Aorta (tissue), 5 donors: ENCODE measurements around the gene KRTAP4-8. TPM values are rescaled to one million over a fixed set of nuclear protein-coding genes. Genes with fewer than 3 reads are reported as not detected.
"Not testable (repeated sequence)": the region's sequence is repeated elsewhere in the genome, so short reads cannot be mapped to it uniquely, and the experiment has no call there.

Experiments
- ATAC-seq: fragments of 200-7000 bp; cut with Tn5 transposase; one replicate; pipeline ENCODE4 v1.9.1; 2022; ENCODE audit warnings: moderate library complexity; ENCODE audit not compliant: low FRiP score
- DNase-seq, 2 donors: peaks; one replicate each; pipeline ENCODE4 v3.0.0-alpha.2; 2020
- H3K27ac ChIP-seq, 2 donors: one replicate each; pipeline ENCODE4 v1.5.1; 2013; ENCODE audit warnings: low read length in 2 of 2, mild to moderate bottlenecking in 2 of 2, moderate library complexity in 2 of 2, control low read depth in 1 of 2, inconsistent platforms in 1 of 2, low read depth in 1 of 2
- H3K27me3 ChIP-seq, 2 donors: one replicate each; pipeline ENCODE4 v1.6.1; 2013; ENCODE audit warnings: control low read depth in 1 of 2, low read length in 1 of 2, mild to moderate bottlenecking in 1 of 2, moderate library complexity in 1 of 2; ENCODE audit not compliant: insufficient read depth in 2 of 2, control insufficient read depth in 1 of 2
- H3K36me3 ChIP-seq, 2 donors: one replicate each; pipeline ENCODE4 v1.6.1; 2013; ENCODE audit warnings: control low read depth in 1 of 2, low read length in 1 of 2, mild to moderate bottlenecking in 1 of 2; ENCODE audit not compliant: insufficient read depth in 2 of 2, control insufficient read depth in 1 of 2
- H3K4me1 ChIP-seq, 2 donors: one replicate each; pipeline ENCODE4 v1.6.1; 2013; ENCODE audit warnings: low read length in 2 of 2, control low read depth in 1 of 2, mild to moderate bottlenecking in 1 of 2, moderate library complexity in 1 of 2; ENCODE audit not compliant: insufficient read depth in 2 of 2, control insufficient read depth in 1 of 2
- H3K4me3 ChIP-seq, 2 donors: one replicate each; pipeline ENCODE4 v1.5.1; 2013; ENCODE audit warnings: low read length in 2 of 2, control low read depth in 1 of 2, mild to moderate bottlenecking in 1 of 2
- H3K9me3 ChIP-seq: one replicate; pipeline ENCODE4 v1.6.1; 2013; ENCODE audit warnings: mild to moderate bottlenecking, low read length; ENCODE audit not compliant: control insufficient read depth
- WGBS, 2 donors: extraction: QIAGEN DNeasy Blood & Tissue Kit; methylation state at CpG; one replicate each; pipeline ENCODE4 v1.1.7; 2013; 5-methylcytosine and 5-hydroxymethylcytosine counted together
- intact Hi-C, 2 donors: fragments of 100-400 bp; cut with DNase I; formaldehyde crosslinking; loops; one replicate each; pipeline versions ENCODE4 v1.14.2 to v1.15.0; 2022
- polyA plus RNA-seq, 2 donors: library from polyadenylated mRNA; stranded (reverse); fragments of 200-250 nt; gene quantifications; one replicate each; pipeline ENCODE4 v1.2.3, GENCODE V29; 2013
- total RNA-seq, 2 donors: library from RNA; stranded (reverse); fragmentation: NEBNext Ultra II Directional; extraction: Animal tissue kit (Norgen Biotek cat#: 25700); gene quantifications; one replicate each; pipeline ENCODE4 v1.2.1, GENCODE V29; 2021
- donor health status: healthy with polysubstance abuse.
- donor health status: Bipolar disorder and iron deficiency.
- donor health status: DM: no; HTN: no; CAD: no.
- donor health status: DM: no; HTN: no; CAD: no.
- donor health status: DM: yes; HTN: yes; CAD: no.

The KRTAP4-8 gene
- total and polyA plus RNA-seq, 4 donors = not detected

GRCh38 chr17:41076788-41077187, 21.2 kb downstream of the KRTAP4-8 start:
- H3K27me3 ChIP-seq = no peaks in the 10 kb centered on the region
- H3K9me3 ChIP-seq = no peaks in the 10 kb centered on the region
- intact Hi-C loops = no loop called here
- no peak for DNase-seq
- no peak overlapping the region for H3K4me3 ChIP-seq
- H3K36me3 ChIP-seq = no peaks in the 10 kb centered on the region
- no peak for ATAC-seq
- no peak overlapping the region for H3K27ac ChIP-seq
- H3K4me1 ChIP-seq = no peaks in the 10 kb centered on the region

GRCh38 chr17:41073676-41074075, 24.3 kb downstream of the KRTAP4-8 start:
- intact Hi-C loops = no loop called here
- no peak overlapping the region for H3K4me3 ChIP-seq
- no peaks in the 10 kb centered on the region for H3K4me1 ChIP-seq
- no peaks in the 10 kb centered on the region for H3K9me3 ChIP-seq
- WGBS, 2 donors = 84% methylated on average over 2 of the region's 2 CpGs
- DNase-seq = no peak
- H3K36me3 ChIP-seq = no peaks in the 10 kb centered on the region
- H3K27me3 ChIP-seq = no peaks in the 10 kb centered on the region
- no peak overlapping the region for H3K27ac ChIP-seq
- ATAC-seq = no peak

DNA sequence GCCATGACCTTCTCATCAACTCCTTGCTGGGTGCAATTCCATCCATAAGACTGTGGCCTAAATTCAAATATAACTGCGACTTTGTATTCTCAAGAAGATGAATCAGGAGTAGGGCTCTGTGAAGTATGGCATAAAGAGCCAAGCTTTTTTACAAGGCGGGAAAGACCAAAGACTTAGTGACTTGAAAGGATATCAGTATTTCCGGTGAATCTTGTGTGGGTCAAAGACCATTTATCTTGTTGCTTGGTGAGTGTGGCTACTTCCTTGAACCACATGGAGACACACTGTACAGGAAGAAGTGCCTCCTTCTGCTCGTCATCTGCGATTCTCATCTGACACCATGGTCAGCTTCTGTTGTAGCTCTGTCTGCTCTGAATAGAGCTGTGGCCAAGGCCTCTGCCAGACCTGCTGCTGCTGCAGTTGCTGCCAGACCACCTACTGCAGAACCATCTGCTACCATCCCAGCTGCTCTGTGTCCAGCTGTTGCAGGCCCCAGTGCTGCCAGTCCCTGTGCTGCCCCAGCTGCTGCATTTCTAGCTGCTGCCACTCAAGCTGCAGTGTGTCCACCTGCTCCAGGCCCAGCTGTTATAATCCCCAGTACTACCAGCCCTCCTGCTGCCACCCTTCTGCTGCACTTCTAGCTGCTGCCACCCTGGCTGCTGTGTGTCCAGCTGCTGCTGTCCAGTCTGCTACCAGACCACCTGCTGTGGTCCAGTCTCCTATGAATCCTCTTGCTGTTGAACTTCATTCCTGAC, 26.2 kb downstream of the KRTAP4-8 start:
- intact Hi-C loops = no loop called here
- WGBS, 2 donors = 90% methylated on average over 5 of the region's 5 CpGs
- DNase-seq = no peak
- H3K4me3 ChIP-seq = no peak overlapping the region
- H3K4me1 ChIP-seq = no peaks in the 10 kb centered on the region
- no peaks in the 10 kb centered on the region for H3K9me3 ChIP-seq
- no peaks in the 10 kb centered on the region for H3K27me3 ChIP-seq
- no peaks in the 10 kb centered on the region for H3K36me3 ChIP-seq
- no peak overlapping the region for H3K27ac ChIP-seq
- no peak for ATAC-seq

GRCh38 chr17:41069031-41069430, 28.9 kb downstream of the KRTAP4-8 start:
- no peak for DNase-seq
- Histone ChIP-seq H3K9me3 (no peaks in the 10 kb centered on the region), H3K4me1 (no peaks in the 10 kb centered on the region), H3K4me3 (no peak overlapping the region), H3K36me3 (no peaks in the 10 kb centered on the region), H3K27me3 (no peaks in the 10 kb centered on the region), H3K27ac (no peak overlapping the region)
- WGBS, 2 donors = 76 to 78% methylated on average over 3 of the region's 3 CpGs
- ATAC-seq = no peak
- intact Hi-C loops = no loop called here

GRCh38 chr17:41067281-41067680, 30.7 kb downstream of the KRTAP4-8 start:
- Histone ChIP-seq H3K36me3 (no peaks in the 10 kb centered on the region), H3K9me3 (no peaks in the 10 kb centered on the region), H3K4me1 (no peaks in the 10 kb centered on the region), H3K27me3 (no peaks in the 10 kb centered on the region), H3K4me3 (no peak overlapping the region), H3K27ac (no peak overlapping the region)
- no peak for ATAC-seq
- intact Hi-C loops = no loop called here
- no peak for DNase-seq

DNA sequence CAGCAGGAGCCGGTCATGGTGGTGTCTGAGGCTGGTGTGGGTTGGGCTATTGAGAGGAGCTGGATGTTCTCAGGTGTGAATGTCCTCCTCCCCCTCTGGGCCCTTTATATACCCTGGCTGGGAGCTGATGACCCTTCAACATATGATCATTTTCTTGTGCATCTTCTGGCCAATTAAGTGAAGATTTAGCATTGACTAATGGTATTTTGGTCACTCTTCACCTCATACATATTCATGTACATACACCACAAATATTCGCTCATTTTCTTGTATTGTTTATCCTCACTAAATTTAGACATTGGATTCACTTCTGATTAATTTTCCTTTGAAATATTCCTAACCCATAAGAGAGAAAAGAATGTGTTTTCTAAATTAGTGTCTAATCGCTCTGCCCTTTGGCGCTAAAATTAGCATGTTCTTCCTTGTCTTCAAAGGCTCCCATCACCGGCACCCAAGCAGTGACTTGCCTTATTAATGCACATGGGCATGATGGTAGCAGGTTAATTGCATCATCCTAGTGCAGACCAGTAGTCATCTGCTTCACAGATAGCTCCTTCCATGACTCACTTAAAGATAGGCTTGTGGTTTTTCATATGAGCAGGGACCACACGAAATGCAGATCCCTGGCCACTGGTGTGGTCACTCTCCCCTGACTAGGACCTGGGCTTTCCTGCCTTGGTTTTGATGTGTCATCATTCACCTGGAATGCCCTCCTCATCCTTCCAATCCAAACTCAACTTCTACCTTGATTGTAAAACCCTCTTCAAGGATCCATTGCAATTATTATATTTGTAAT, 31.9 kb downstream of the KRTAP4-8 start, which contains the start of gene KRTAP2-4:
KRTAP2-4 (minus strand) TSS at position 51 of the 796 bp plus-strand sequence; CDS start at position 17, 34 bp downstream.
- Histone ChIP-seq H3K4me3 (no peak within 1 kb of the TSS), H3K27ac (no peak within 1 kb of the TSS), H3K9me3 (no peaks in the 10 kb centered on the region), H3K36me3 (no peaks in the 10 kb centered on the region), H3K27me3 (no peaks in the 10 kb centered on the region), H3K4me1 (no peaks in the 10 kb centered on the region)
- ATAC-seq = no peak
- intact Hi-C loops = no loop called here
- no peak for DNase-seq
- 84 to 91% methylated on average over 6 of the region's 6 CpGs for WGBS, 2 donors

DNA sequence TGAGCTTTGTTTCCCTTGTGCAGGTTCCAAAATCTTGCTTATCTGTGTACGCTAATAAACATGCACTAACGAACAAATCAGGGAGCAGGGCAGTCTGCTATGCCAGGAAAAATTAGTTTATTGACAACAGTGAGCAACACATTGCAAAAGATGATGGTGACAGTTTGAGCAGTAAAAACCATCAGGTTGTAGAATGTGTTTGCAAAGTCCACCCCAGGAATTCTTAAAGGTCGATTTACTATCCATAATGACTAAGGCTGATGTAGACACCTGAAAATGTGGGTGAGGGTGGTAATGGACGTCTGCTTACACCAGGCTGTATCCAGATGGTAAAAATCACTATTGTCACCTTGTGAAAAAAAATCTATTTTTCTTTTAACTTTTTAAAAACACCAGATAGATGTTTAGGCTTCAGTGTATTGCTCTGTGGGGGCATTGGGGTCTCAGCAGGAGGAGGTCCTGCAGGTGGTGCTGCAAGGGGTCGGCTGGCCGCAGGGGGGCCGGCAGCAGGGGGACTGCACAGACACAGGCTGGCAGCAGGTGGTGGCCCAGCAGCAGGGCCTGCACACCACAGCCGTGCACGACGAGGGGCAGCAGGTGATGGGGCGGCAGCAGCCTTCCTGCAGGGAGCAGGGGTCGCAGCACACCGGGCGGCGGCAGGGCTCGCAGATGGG, 32.8 kb downstream of the KRTAP4-8 start:
- intact Hi-C loops, ATAC-seq, H3K4me1 ChIP-seq: not testable (repeated sequence)

DNA sequence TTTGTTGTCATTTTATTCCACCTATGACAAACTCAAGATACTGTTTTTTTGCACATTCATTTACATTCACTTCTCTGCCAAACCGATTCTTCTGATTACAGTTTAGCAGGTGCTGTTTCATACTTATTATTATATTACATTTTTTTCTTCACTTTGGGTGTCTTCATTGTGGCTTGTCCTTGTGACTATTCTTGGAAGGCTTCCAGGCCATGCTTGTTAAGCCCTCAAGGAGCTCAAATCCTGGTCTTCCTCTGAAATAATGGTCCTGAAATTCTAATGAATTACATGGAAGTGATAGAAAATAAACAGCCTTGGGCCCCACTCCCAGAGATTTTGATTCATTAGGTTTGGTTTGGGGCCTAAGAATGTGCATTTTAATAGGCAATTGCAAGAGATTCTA, 33.6 kb downstream of the KRTAP4-8 start:
- Histone ChIP-seq H3K9me3 (no peaks in the 10 kb centered on the region), H3K36me3 (no peaks in the 10 kb centered on the region), H3K27me3 (no peaks in the 10 kb centered on the region), H3K27ac (no peak overlapping the region), H3K4me3 (no peak overlapping the region), H3K4me1 (no peaks in the 10 kb centered on the region)
- intact Hi-C loops = no loop called here
- ATAC-seq = no peak
- DNase-seq = no peak
- 88 to 93% methylated on average over 1 of the region's 1 CpG for WGBS, 2 donors

More for the DNA sequence above, 32.8 kb downstream of the KRTAP4-8 start:
- H3K27ac ChIP-seq, DNase-seq, H3K36me3 ChIP-seq, H3K9me3 ChIP-seq, H3K27me3 ChIP-seq, H3K4me3 ChIP-seq: not testable (repeated sequence)
- 68 to 74% methylated on average over 6 to 7 of the region's 16 CpGs for WGBS, 2 donors
